NCI-H128 (cell line): Measurements from ENCODE around the gene ZAR1L.
A peak's percentile ranks its signal among the peaks of the same experiment; 100 is the strongest.
"Not testable (repeated sequence)": the region's sequence is repeated elsewhere in the genome, so short reads cannot be mapped to it uniquely, and the experiment has no call there.

ENCODE experiments used
- DNase-seq: peaks from one replicate; lab custom pipeline; 2025; ENCODE audit not compliant: unreplicated experiment; lab: John Stamatoyannopoulos, UW

Gene ZAR1L

GRCh38 chr13:32315238-32316027 is at the start of gene ZAR1L, which contains the start of gene BRCA2:
Gene ZAR1L (minus strand): TSS chr13:32315363. CDS start chr13:32311925, 3,438 bp downstream.
Gene BRCA2 (plus strand): TSS chr13:32315508. CDS start chr13:32316461, 953 bp downstream.
- DNase-seq = peak; percentile 62

GRCh38 chr13:32362574-32362973 is 47.4 kb upstream of the ZAR1L start:
- DNase-seq = no peak

GRCh38 chr13:32355935-32356334 is 40.8 kb upstream of the ZAR1L start:
- DNase-seq = not testable (repeated sequence)

DNA sequence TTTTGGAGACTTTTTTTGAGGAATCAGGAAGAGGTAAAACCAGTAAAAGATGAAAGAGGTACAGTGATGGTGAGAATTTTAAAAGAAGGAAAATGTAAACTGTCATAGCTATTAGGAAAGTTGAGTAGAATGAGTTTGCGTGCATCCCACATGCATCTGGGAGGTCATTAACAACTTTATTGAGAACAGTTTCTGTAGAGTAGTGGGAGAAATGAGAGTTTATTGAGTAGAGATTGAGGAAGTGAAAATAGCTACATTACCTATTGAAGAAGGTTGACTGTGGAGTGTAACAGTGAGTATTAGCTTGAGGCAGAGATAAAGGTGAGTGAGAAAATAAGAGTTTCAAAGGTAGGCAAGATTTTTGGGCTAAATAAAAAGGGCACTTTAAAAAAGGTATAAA is 38.9 kb upstream of the ZAR1L start:
- DNase-seq = no peak

DNA sequence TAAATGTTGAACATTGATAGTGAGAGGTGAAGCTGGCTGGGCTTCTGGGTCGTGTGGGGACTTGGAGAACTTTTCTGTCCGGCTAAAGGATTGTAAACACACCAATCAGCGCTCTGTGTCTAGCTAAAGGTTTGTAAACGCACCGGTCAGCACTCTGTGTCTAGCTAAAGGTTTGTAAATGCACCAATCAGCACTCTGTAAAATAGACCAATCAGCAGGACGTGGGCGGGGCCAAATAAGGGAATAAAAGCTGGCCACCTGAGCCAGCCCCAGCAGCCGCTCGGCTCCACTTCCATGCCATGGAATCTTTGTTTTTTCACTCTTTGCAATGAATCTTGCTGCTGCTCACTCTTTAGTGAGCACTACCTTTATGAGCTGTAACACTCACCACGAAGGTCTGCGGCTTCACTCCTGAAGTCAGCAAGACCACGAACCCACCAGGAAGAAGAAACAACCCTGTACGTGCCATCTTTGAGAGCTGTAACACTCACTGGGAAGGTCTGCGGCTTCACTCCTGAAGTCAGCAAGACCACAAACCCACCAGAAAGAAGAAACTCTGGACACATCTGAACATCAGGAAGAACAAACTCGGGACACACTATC is 35.8 kb upstream of the ZAR1L start:
- not testable (repeated sequence) for DNase-seq

DNA sequence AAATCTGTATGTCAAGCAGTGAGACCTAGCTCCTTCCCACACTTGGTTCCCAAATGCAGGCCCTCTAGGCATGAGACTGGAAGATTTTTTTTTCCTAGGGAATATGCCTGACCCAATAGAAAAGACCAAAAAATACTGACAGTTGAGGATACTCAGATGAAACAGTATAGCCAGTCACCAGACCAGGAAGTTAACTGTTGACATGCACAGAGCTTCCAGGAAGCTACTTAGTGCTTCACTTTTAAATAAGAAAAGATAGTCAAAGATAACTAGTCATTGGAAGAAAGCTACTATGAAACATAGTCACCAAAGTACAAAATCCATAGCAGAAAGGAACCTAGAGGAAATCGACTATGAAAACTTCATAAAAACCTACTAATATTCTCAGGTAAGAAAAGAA is 32.5 kb upstream of the ZAR1L start:
- DNase-seq = no peak

- no peak for DNase-seq
Observed at GRCh38 chr13:32340914-32341313, 25.8 kb upstream of the ZAR1L start.

- no peak for DNase-seq
Observed at GRCh38 chr13:32334671-32335070, 19.5 kb upstream of the ZAR1L start.

GRCh38 chr13:32330441-32330840 is 15.3 kb upstream of the ZAR1L start:
- no peak for DNase-seq

- DNase-seq = no peak
Observed at GRCh38 chr13:32323912-32324311, 8.7 kb upstream of the ZAR1L start.

- no peak for DNase-seq
Observed at GRCh38 chr13:32320528-32320927, 5.4 kb upstream of the ZAR1L start.

DNA sequence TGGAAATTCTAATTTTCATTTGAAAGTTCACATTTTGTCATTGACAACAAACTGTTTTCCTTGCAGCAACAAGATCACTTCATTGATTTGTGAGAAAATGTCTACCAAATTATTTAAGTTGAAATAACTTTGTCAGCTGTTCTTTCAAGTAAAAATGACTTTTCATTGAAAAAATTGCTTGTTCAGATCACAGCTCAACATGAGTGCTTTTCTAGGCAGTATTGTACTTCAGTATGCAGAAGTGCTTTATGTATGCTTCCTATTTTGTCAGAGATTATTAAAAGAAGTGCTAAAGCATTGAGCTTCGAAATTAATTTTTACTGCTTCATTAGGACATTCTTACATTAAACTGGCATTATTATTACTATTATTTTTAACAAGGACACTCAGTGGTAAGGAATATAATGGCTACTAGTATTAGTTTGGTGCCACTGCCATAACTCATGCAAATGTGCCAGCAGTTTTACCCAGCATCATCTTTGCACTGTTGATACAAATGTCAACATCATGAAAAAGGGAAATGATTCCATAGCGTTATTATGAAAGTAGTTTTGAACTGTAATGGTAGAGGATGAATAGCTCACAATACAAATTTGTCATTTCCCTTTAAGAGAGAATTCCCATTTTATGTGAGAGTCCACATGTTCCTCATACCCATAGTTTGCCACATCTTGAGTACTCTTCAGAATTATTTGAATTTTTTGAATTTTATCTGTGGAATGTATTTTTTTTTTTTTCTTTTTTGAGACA is 2.7 kb upstream of the ZAR1L start:
- no peak for DNase-seq

DNA sequence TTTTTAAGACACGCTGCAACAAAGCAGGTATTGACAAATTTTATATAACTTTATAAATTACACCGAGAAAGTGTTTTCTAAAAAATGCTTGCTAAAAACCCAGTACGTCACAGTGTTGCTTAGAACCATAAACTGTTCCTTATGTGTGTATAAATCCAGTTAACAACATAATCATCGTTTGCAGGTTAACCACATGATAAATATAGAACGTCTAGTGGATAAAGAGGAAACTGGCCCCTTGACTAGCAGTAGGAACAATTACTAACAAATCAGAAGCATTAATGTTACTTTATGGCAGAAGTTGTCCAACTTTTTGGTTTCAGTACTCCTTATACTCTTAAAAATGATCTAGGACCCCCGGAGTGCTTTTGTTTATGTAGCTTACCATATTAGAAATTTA is 1.3 kb upstream of the ZAR1L start:
- DNase-seq = no peak

GRCh38 chr13:32316028-32316339 is 821 bp upstream of the ZAR1L start:
- no peak for DNase-seq

GRCh38 chr13:32314271-32315237 is 609 bp downstream of the ZAR1L start:
- DNase-seq = no peak

DNA sequence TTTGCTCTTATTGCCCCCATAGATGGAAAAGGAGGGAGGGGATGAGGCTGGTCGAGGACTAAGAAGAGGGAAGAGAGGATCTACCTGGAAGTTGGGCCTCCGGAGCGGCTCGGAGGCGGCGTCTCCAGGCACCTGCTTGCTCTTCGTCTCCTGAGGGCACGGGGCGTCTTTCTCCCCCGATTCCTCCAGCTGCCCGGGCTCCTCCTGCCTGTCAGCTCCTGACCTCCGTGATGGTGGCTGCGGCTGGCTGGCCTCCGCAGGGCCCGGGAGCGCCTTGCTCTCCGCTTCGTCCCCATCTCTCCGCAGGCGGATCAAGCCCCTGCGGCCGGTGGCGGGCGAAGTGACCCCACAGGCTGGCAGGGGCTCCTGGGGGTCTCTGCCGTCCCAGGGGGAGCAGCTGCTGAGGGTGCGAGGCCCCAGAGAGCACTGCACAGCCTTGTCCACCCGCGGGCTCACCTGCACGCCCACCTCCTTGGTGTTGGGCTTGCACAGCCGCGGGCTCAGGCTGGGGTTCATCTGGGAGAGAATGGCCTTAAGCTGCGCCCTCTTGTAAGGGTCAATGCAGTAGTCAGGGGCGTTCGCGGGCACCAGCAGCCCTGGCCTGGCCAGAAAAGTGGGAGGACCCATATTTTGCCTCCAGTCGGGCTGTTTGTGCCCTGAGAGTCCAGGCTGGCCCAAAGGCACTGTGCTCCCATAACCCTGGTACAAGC is 3.8 kb downstream of the ZAR1L start:
- DNase-seq = no peak

GRCh38 chr13:32310134-32310706 is 4.9 kb downstream of the ZAR1L start:
- DNase-seq = no peak

DNA sequence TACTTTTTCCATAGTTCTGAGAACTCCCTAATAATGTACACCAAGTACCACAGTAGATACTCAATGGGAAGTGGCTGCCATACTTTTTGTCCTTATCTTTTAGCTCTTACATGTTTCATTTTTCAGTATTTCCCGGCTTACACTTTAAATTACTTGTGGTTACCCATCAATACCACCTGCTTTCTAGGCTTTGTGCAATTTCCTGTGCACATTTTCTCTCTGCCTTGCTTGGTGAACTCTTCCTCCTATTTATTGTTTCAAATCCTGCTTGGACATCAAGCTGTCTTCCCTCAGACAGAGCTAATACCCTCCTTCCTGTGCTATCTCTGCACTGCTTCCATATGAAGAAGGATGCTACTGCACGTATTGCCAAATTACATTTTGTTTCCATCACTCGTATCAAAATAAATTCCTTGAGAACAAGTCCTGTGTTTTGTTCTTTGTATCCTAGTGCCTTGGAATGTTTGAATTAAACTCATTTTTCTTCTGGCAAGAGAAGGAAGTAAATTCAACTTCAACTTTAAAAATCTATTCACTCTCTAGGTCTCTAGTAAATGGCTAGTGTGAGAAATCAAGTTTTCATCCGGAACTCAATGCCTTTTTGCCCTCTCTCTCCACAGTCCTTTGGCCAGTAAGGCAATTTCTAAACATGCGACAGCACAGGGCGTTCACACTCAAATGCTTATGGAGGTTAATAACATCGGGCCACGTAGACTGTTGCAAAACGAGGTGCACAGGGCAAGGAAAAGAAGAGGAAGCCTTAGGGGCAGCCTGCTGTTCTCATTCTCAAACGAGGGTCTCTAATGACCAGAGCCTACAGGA is 5.6 kb downstream of the ZAR1L start:
- no peak for DNase-seq

- no peak for DNase-seq
Observed at GRCh38 chr13:32305646-32306045, 9.5 kb downstream of the ZAR1L start.
